ENCODE measurements around the gene CD164L2. TPM values are rescaled to one million over a fixed set of nuclear protein-coding genes. Genes with fewer than 3 reads are reported as not detected.

Gene CD164L2
- total and polyA plus RNA-seq, 2 donors (not counting 1 experiment from before 2014, with no cell fraction given) = not detected

- H3K4me3 Mint-ChIP-seq = peak overlapping the region; percentile 66
- peaks cover 89% of the 10 kb centered on the region for H3K4me1 Mint-ChIP-seq
- WGBS (ENCODE audit: insufficient coverage) = no CpG with 5 or more reads among the region's 2 CpGs
These were observed 48.4 kb upstream of the CD164L2 start for GRCh38 chr1:27431601-27431940.

GRCh38 chr1:27430903-27431600, 47.9 kb upstream of the CD164L2 start:
- CTCF ChIA-PET = interaction anchor here (0.8 to 7.5 kb wide), 9 partner anchors 8 to 177 kb away, joined by 3 to 60 read pairs (median 6); no protein-coding TSS in a partner anchor
- Histone ChIP-seq H3K27ac (ENCODE audit: low read length in 2 of 2) (peak overlapping the region; percentile 50 to 70), H2AFZ (ENCODE audit: insufficient read depth, low read depth, low read length, poor library complexity, severe bottlenecking) (no peak overlapping the region), H3K4me3 (ENCODE audit: control extremely low read depth in 1 of 5, extremely low read depth in 1 of 5, insufficient read depth in 1 of 5, low read depth in 2 of 5, low read length in 4 of 5) (peak overlapping the region in 1 of 5 experiments; percentile 50), H3K4me1 (ENCODE audit: control insufficient read depth in 2 of 2, insufficient read depth in 2 of 2, low read length in 2 of 2) (peaks cover 95 to 99% of the 10 kb centered on the region in 2 donors), H3K9me3 (ENCODE audit: control extremely low read depth in 1 of 3, control insufficient read depth in 2 of 3, insufficient read depth in 1 of 3, low read length in 2 of 3) (no peaks in the 10 kb centered on the region), H3K9ac (ENCODE audit: low read length) (peak overlapping the region; percentile 33), H3K36me3 (replicated peaks in 1 of 2; ENCODE audit: control extremely low read depth in 1 of 2, control insufficient read depth in 1 of 2, extremely low read depth in 1 of 2, insufficient read depth in 2 of 2, low read length in 1 of 2) (peaks cover 0 to 24% of the 10 kb centered on the region in 2 experiments), H3K27me3 (replicated peaks in 1 of 4; ENCODE audit: control extremely low read depth in 1 of 4, control insufficient read depth in 3 of 4, insufficient read depth in 4 of 4, low read length in 3 of 4) (no peaks in the 10 kb centered on the region), H4K20me1 (ENCODE audit: control insufficient read depth, insufficient read depth, low read length, poor library complexity, severe bottlenecking) (peaks cover 60% of the 10 kb centered on the region), H3K79me2 (ENCODE audit: control insufficient read depth, insufficient read depth, low read length) (peaks cover 93% of the 10 kb centered on the region), H3K4me2 (replicated peaks; ENCODE audit: low read depth, low read length, poor library complexity, severe bottlenecking) (peak overlapping the region; percentile 67)
- Mint-ChIP-seq H3K27me3 (no peaks in the 10 kb centered on the region), H3K27ac (peak overlapping the region; percentile 79), H3K4me1 (peaks cover 88% of the 10 kb centered on the region), H3K4me3 (peak overlapping the region; percentile 66), H3K9me3 (ENCODE audit: insufficient read depth) (no peaks in the 10 kb centered on the region)
- peak; percentile 25 for ATAC-seq (ENCODE audit: low read depth)
- POLR2A ChIA-PET = interaction anchor here (0.7 to 1.2 kb wide), 2 partner anchors 14 to 85 kb away, joined by 3 to 4 read pairs; no protein-coding TSS in a partner anchor
- DNase-seq = peak; percentile 51
- intact Hi-C loops (cut with micrococcal nuclease) = loop anchor here (2.0 kb wide), 1 partner anchor 14 kb away; no protein-coding TSS in a partner anchor
- 0% methylated on average over 1 of the region's 1 CpG for WGBS (ENCODE audit: insufficient coverage)
- no peak for TF ChIP-seq EZH2 (IDR thresholded peaks at IDR 0.05; ENCODE audit: borderline replicate concordance, insufficient read depth, low read depth, low read length, poor library complexity, severe bottlenecking)
- TF ChIP-seq, protein P1, sequence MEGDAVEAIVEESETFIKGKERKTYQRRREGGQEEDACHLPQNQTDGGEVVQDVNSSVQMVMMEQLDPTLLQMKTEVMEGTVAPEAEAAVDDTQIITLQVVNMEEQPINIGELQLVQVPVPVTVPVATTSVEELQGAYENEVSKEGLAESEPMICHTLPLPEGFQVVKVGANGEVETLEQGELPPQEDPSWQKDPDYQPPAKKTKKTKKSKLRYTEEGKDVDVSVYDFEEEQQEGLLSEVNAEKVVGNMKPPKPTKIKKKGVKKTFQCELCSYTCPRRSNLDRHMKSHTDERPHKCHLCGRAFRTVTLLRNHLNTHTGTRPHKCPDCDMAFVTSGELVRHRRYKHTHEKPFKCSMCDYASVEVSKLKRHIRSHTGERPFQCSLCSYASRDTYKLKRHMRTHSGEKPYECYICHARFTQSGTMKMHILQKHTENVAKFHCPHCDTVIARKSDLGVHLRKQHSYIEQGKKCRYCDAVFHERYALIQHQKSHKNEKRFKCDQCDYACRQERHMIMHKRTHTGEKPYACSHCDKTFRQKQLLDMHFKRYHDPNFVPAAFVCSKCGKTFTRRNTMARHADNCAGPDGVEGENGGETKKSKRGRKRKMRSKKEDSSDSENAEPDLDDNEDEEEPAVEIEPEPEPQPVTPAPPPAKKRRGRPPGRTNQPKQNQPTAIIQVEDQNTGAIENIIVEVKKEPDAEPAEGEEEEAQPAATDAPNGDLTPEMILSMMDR (IDR thresholded peaks at IDR 0.05) = no peak

More at GRCh38 chr1:27431601-27431940, 48.4 kb upstream of the CD164L2 start:
- H3K27ac ChIP-seq (ENCODE audit: low read length in 2 of 2) = peak overlapping the region; percentile 50 to 70
- no peaks in the 10 kb centered on the region for H3K9me3 ChIP-seq (ENCODE audit: control extremely low read depth in 1 of 3, control insufficient read depth in 2 of 3, insufficient read depth in 1 of 3, low read length in 2 of 3)
- H3K4me3 ChIP-seq (ENCODE audit: control extremely low read depth in 1 of 5, extremely low read depth in 1 of 5, insufficient read depth in 1 of 5, low read depth in 2 of 5, low read length in 4 of 5) = no peak overlapping the region
- H3K27me3 ChIP-seq (replicated peaks in 1 of 4; ENCODE audit: control extremely low read depth in 1 of 4, control insufficient read depth in 3 of 4, insufficient read depth in 4 of 4, low read length in 3 of 4) = no peaks in the 10 kb centered on the region
- ChIA-PET POLR2A (no interaction called here), CTCF (interaction anchor here (1.2 to 7.5 kb wide), 4 partner anchors 8 to 29 kb away, joined by 6 to 60 read pairs (median 8); no protein-coding TSS in a partner anchor)
- Mint-ChIP-seq H3K9me3 (ENCODE audit: insufficient read depth) (no peaks in the 10 kb centered on the region), H3K27ac (peak overlapping the region; percentile 79), H3K27me3 (no peaks in the 10 kb centered on the region)
- DNase-seq (no peak), ATAC-seq (ENCODE audit: low read depth) (no peak)
- peaks cover 0 to 21% of the 10 kb centered on the region in 2 experiments for H3K36me3 ChIP-seq (replicated peaks in 1 of 2; ENCODE audit: control extremely low read depth in 1 of 2, control insufficient read depth in 1 of 2, extremely low read depth in 1 of 2, insufficient read depth in 2 of 2, low read length in 1 of 2)
- peaks cover 90% of the 10 kb centered on the region for H3K79me2 ChIP-seq (ENCODE audit: control insufficient read depth, insufficient read depth, low read length)
- H4K20me1 ChIP-seq (ENCODE audit: control insufficient read depth, insufficient read depth, low read length, poor library complexity, severe bottlenecking) = peaks cover 62% of the 10 kb centered on the region
- H3K4me2 ChIP-seq (replicated peaks; ENCODE audit: low read depth, low read length, poor library complexity, severe bottlenecking) = peak overlapping the region; percentile 67
- H3K9ac ChIP-seq (ENCODE audit: low read length) = peak overlapping the region; percentile 33
- peaks cover 95 to 99% of the 10 kb centered on the region in 2 donors for H3K4me1 ChIP-seq (ENCODE audit: control insufficient read depth in 2 of 2, insufficient read depth in 2 of 2, low read length in 2 of 2)
- TF ChIP-seq, protein P1 (IDR thresholded peaks at IDR 0.05) = no peak
- intact Hi-C loops (cut with micrococcal nuclease) = loop anchor here (2.0 kb wide), 1 partner anchor 13 kb away; no protein-coding TSS in a partner anchor
- no peak overlapping the region for H2AFZ ChIP-seq (ENCODE audit: insufficient read depth, low read depth, low read length, poor library complexity, severe bottlenecking)
